OCI-LY3 (cell line): ENCODE measurements around the gene PILRA.
"Not testable (repeated sequence)": the region's sequence is repeated elsewhere in the genome, so short reads cannot be mapped to it uniquely, and the experiment has no call there.

Source experiments
- CTCF ChIP-seq: fragments of 200-600, 300-600 bp; sonication (generic); IDR thresholded peaks from 2 replicates; pipeline ENCODE4 v1.5.1; 2014; ENCODE audit warnings: antibody characterized with exemption, low read length, low read depth
- EZH2phosphoT487 ChIP-seq: fragments of 200-600 bp; shearing (Covaris generic); IDR thresholded peaks from 2 replicates; pipeline ENCODE4 v1.6.1; 2018; ENCODE audit warnings: antibody characterized with exemption, mixed run types, low read depth

DNA sequence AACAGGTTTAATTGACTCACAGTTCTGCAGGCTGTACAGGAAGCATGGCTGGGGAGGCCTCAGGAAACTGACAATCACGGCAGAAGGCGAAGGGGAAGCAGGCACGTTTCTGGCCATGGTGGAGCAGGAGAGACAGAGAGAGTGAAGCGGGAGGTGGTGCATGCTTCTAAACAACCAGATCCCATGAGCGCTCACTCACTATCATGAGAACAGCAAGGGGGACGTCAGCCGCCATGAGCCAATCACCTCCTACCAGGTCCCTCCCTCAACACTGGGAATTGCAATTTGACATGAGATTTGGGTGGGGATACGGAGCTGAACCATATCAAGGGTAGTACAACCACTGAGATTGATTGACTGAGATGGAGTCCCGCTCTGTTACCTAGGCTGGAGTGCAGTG, 47.6 kb upstream of the PILRA start:
- TF ChIP-seq CTCF, EZH2phosphoT487: not testable (repeated sequence)
